Tibial nerve (tissue), 4 donors: ENCODE measurements around the gene RPRD1B. TPM values are rescaled to one million over a fixed set of nuclear protein-coding genes. Genes with fewer than 3 reads are reported as not detected.

Source experiments
- DNase-seq, 2 donors: peaks; one replicate each; pipeline ENCODE4 v3.0.0-alpha.2; 2019; ENCODE audit warnings: low spot score in 2 of 2
- H3K27ac ChIP-seq, 4 donors: fragments of 200-600 bp; sonication (generic) in 3 of 4; one replicate each; pipeline ENCODE4 v1.5.1; 2017 to 2019; ENCODE audit warnings: mild to moderate bottlenecking in 1 of 4
- H3K27me3 ChIP-seq, 2 donors: fragments of 200-600 bp; sonication (generic) in 1 of 2; one replicate each; pipeline versions ENCODE4 v1.5.1 to v1.6.0; 2017 to 2019
- H3K36me3 ChIP-seq, 3 donors: fragments of 200-600 bp; sonication (generic); one replicate each; pipeline ENCODE4 v1.5.1; 2018 to 2019
- H3K4me1 ChIP-seq, 4 donors: fragments of 200-600 bp; sonication (generic) in 3 of 4; one replicate each; pipeline ENCODE4 v1.5.1; 2017 to 2019
- H3K4me3 ChIP-seq, 4 donors: fragments of 200-600 bp; sonication (generic) in 3 of 4; one replicate each; pipeline ENCODE4 v1.5.1; 2017 to 2019; ENCODE audit warnings: mild to moderate bottlenecking in 1 of 4, moderate library complexity in 1 of 4
- H3K9me3 ChIP-seq, 4 donors: fragments of 200-600 bp; sonication (generic) in 3 of 4; one replicate each; pipeline ENCODE4 v1.5.1; 2017 to 2019
- CTCF ChIP-seq, 5 experiments: fragments of 200-600 bp in 3 of 5; fragments of 450-650 bp in 2 of 5; sonication (generic) in 3 of 5; IDR thresholded peaks; one replicate each; pipeline ENCODE4 v1.5.1; 2016 to 2019; ENCODE audit warnings: antibody characterized with exemption in 5 of 5, mild to moderate bottlenecking in 3 of 5, moderate library complexity in 2 of 5
- EP300 ChIP-seq, 2 donors: sonication (generic); formaldehyde crosslinking; IDR thresholded peaks; one replicate each; pipeline ENCODE4 v1.6.1; 2017; ENCODE audit warnings: antibody characterized with exemption in 2 of 2, mild to moderate bottlenecking in 1 of 2
- POLR2A ChIP-seq, 2 donors: fragments of 450-650 bp; IDR thresholded peaks; one replicate each; pipeline ENCODE4 v1.6.1; 2017; ENCODE audit warnings: antibody characterized with exemption in 2 of 2, mild to moderate bottlenecking in 2 of 2, moderate library complexity in 2 of 2
- WGBS, 2 donors: methylation state at CpG; one replicate each; pipeline ENCODE4 v1.1.5; 2018; 5-methylcytosine and 5-hydroxymethylcytosine counted together
- total RNA-seq, 4 donors: library from RNA; depleted of rRNA; stranded (reverse); fragments of >200 nt; gene quantifications; one replicate each; pipeline ENCODE4 v1.1.0, GENCODE V29; 2016

Gene RPRD1B
- total RNA-seq, 4 donors from 2014 or later: 28.5 to 36.3 (median 35.1) TPM

GRCh38 chr20:38116409-38117165 is 83.0 kb downstream of the RPRD1B start:
- no peak overlapping the region for H3K4me3 ChIP-seq

GRCh38 chr20:38117205-38117604 is 83.7 kb downstream of the RPRD1B start:
- H3K27ac ChIP-seq: no peak overlapping the region
- WGBS, 2 donors: 89 to 92% methylated on average over 2 of the region's 2 CpGs
- no peak for TF ChIP-seq POLR2A (IDR thresholded peaks at IDR 0.05)
- H3K27me3 ChIP-seq: no peaks in the 10 kb centered on the region
- peaks cover 0 to 3% (median 0%) of the 10 kb centered on the region in 4 donors for H3K4me1 ChIP-seq
- no peak for DNase-seq
- no peak overlapping the region for H3K4me3 ChIP-seq
- no peaks in the 10 kb centered on the region for H3K9me3 ChIP-seq
- no peaks in the 10 kb centered on the region for H3K36me3 ChIP-seq

More at GRCh38 chr20:38116409-38117165, 83.0 kb downstream of the RPRD1B start:
- no peaks in the 10 kb centered on the region for H3K36me3 ChIP-seq
- no peaks in the 10 kb centered on the region for H3K9me3 ChIP-seq
- TF ChIP-seq POLR2A (IDR thresholded peaks at IDR 0.05) (no peak), EP300 (IDR thresholded peaks at IDR 0.05) (no peak), CTCF (IDR thresholded peaks at IDR 0.05) (no peak)
- no peak overlapping the region for H3K27ac ChIP-seq
- no peaks in the 10 kb centered on the region for H3K27me3 ChIP-seq
- 59 to 61% methylated on average over 3 of the region's 3 CpGs for WGBS, 2 donors
- peaks cover 0 to 3% (median 0%) of the 10 kb centered on the region in 4 donors for H3K4me1 ChIP-seq
- DNase-seq: no peak

GRCh38 chr20:38117635-38118034 is 84.1 kb downstream of the RPRD1B start:
- Histone ChIP-seq H3K9me3 (no peaks in the 10 kb centered on the region), H3K27me3 (no peaks in the 10 kb centered on the region), H3K4me3 (no peak overlapping the region), H3K4me1 (peaks cover 0 to 3% (median 0%) of the 10 kb centered on the region in 4 donors), H3K36me3 (no peaks in the 10 kb centered on the region), H3K27ac (no peak overlapping the region)
- no peak for DNase-seq
- TF ChIP-seq EP300 (IDR thresholded peaks at IDR 0.05) (no peak), POLR2A (IDR thresholded peaks at IDR 0.05) (no peak), CTCF (IDR thresholded peaks at IDR 0.05) (no peak)
- 62 to 66% methylated on average over 3 of the region's 3 CpGs for WGBS, 2 donors

GRCh38 chr20:38119446-38119845 is 85.9 kb downstream of the RPRD1B start:
- H3K27me3 ChIP-seq: no peaks in the 10 kb centered on the region
- no peak for TF ChIP-seq EP300 (IDR thresholded peaks at IDR 0.05)
- no peak for TF ChIP-seq CTCF (IDR thresholded peaks at IDR 0.05)
- no peak for TF ChIP-seq POLR2A (IDR thresholded peaks at IDR 0.05)
- DNase-seq: no peak
- 78 to 79% methylated on average over 6 of the region's 6 CpGs for WGBS, 2 donors
- H3K4me3 ChIP-seq: no peak overlapping the region
- no peaks in the 10 kb centered on the region for H3K9me3 ChIP-seq
- peaks cover 0 to 8% (median 0%) of the 10 kb centered on the region in 4 donors for H3K4me1 ChIP-seq
- H3K27ac ChIP-seq: no peak overlapping the region
- no peaks in the 10 kb centered on the region for H3K36me3 ChIP-seq

GRCh38 chr20:38120625-38120988 is 87.1 kb downstream of the RPRD1B start:
- DNase-seq: no peak
- H3K27me3 ChIP-seq: no peaks in the 10 kb centered on the region
- TF ChIP-seq EP300 (IDR thresholded peaks at IDR 0.05): no peak
- TF ChIP-seq CTCF (IDR thresholded peaks at IDR 0.05): no peak
- no peak for TF ChIP-seq POLR2A (IDR thresholded peaks at IDR 0.05)

More at GRCh38 chr20:38120625-38120988, 87.1 kb downstream of the RPRD1B start:
- no peak overlapping the region for H3K4me3 ChIP-seq
- H3K4me1 ChIP-seq: peaks cover 0 to 17% (median 6%) of the 10 kb centered on the region in 4 donors
- 96 to 98% methylated on average over 4 of the region's 4 CpGs for WGBS, 2 donors
- no peaks in the 10 kb centered on the region for H3K36me3 ChIP-seq
- no peak overlapping the region for H3K27ac ChIP-seq
- no peaks in the 10 kb centered on the region for H3K9me3 ChIP-seq
